ENCODE measurements around the gene ZFAND2B.
A peak's percentile ranks its signal among the peaks of the same experiment; 100 is the strongest.

The ZFAND2B gene

GRCh38 chr2:219207134-219207883 lies 727 bp downstream of the ZFAND2B start:
- peak overlapping the region; percentile 49 for H3K27ac Mint-ChIP-seq
- H3K27me3 Mint-ChIP-seq = no peaks in the 10 kb centered on the region
- H3K36me3 Mint-ChIP-seq (ENCODE audit: low read depth) = peaks cover 36% of the 10 kb centered on the region
- peak overlapping the region; percentile 93 for H3K4me3 Mint-ChIP-seq
- H3K4me1 Mint-ChIP-seq (ENCODE audit: low read depth) = peaks cover 53% of the 10 kb centered on the region
- no peaks in the 10 kb centered on the region for H3K9me3 Mint-ChIP-seq

GRCh38 chr2:219207884-219208740 lies 1.5 kb downstream of the ZFAND2B start:
- Mint-ChIP-seq H3K27me3 (no peaks in the 10 kb centered on the region), H3K4me3 (peak overlapping the region; percentile 93), H3K27ac (peak overlapping the region; percentile 49), H3K9me3 (no peaks in the 10 kb centered on the region), H3K4me1 (ENCODE audit: low read depth) (peaks cover 54% of the 10 kb centered on the region), H3K36me3 (ENCODE audit: low read depth) (peaks cover 38% of the 10 kb centered on the region)

DNA sequence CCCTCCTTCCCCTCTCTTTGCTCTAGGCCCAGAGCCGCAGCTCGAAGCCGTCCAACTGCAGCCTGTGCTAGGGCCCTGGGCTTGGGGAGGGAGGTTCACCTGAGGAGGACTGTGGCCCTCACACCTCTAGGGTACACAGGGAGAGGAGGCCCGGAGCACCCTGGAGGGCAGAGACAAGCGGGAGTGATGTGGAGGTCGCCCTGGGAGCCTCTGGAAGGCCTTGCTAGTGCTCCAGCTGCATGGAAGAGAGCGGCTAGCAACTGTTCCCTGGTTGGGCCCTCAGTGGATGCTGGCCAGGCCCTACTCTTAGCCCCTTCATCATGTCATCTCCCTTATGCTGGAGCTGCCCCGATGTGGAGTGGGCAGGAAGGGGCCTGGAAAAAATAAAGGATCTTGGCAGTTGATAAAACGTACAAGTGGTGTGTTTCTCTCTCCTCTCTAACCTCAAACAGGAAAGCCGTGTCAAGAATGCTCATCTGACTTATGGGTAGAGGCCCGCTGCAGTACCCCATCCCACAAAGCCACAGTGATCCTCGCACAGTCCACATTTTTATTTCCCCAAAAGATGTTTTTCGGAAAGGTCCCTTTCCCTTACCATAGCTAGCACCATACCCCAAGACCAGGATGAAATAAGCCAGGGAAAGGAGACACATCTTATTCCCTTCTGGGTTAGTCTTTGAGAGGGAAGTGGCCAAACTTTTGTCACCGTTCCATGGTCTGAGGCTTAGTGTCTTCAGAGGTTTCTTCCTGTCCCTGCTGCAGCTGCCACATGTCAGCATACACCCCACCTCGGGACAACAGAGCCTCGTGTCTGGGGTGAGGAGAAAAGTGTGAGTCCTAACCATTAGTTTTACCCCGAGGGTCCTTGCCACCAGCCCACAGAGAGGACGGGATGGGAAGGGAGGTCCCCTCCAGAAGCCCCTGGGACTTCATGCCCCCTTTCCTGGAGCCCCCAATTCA lies 2.9 kb downstream of the ZFAND2B start:
- H3K4me1 Mint-ChIP-seq (ENCODE audit: low read depth) = peaks cover 54% of the 10 kb centered on the region
- no peaks in the 10 kb centered on the region for H3K9me3 Mint-ChIP-seq
- H3K27me3 Mint-ChIP-seq = no peaks in the 10 kb centered on the region
- no peak overlapping the region for H3K4me3 Mint-ChIP-seq
- H3K27ac Mint-ChIP-seq = peak overlapping the region; percentile 87
- H3K36me3 Mint-ChIP-seq (ENCODE audit: low read depth) = peaks cover 47% of the 10 kb centered on the region

GRCh38 chr2:219210196-219210885 lies 3.8 kb downstream of the ZFAND2B start:
- Mint-ChIP-seq H3K36me3 (ENCODE audit: low read depth) (peaks cover 54% of the 10 kb centered on the region), H3K27ac (peak overlapping the region; percentile 87), H3K4me1 (ENCODE audit: low read depth) (peaks cover 54% of the 10 kb centered on the region), H3K9me3 (no peaks in the 10 kb centered on the region), H3K4me3 (no peak overlapping the region), H3K27me3 (no peaks in the 10 kb centered on the region)

DNA sequence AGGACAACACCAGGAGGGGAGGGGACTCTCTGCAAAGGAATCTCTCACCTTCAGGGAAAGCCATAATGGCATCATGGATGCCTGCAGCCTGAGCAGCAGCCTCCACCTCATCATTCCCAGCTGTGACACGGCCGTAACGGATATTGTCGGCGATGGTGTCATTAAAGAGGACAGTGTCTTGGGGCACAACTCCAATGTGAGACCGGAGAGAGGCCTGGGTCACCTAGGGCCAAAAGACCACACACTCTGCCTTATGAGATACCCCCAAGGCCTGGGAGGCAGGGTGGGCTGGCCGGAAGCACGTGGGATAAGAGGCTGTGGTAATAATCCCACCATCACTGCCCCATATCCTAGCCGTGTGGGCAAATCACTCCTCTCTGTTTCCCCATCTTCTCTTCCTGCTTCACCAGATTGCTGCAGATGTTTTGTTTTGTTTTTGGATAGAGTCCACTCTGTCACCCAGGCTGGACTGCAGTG lies 4.3 kb downstream of the ZFAND2B start:
- no peaks in the 10 kb centered on the region for H3K27me3 Mint-ChIP-seq
- peaks cover 54% of the 10 kb centered on the region for H3K36me3 Mint-ChIP-seq (ENCODE audit: low read depth)
- H3K9me3 Mint-ChIP-seq = no peaks in the 10 kb centered on the region
- peak overlapping the region; percentile 82 for H3K27ac Mint-ChIP-seq
- H3K4me3 Mint-ChIP-seq = no peak overlapping the region
- peaks cover 52% of the 10 kb centered on the region for H3K4me1 Mint-ChIP-seq (ENCODE audit: low read depth)

- Mint-ChIP-seq H3K4me1 (ENCODE audit: low read depth) (peaks cover 51% of the 10 kb centered on the region), H3K4me3 (no peak overlapping the region), H3K36me3 (ENCODE audit: low read depth) (peaks cover 52% of the 10 kb centered on the region), H3K27ac (no peak overlapping the region), H3K27me3 (no peaks in the 10 kb centered on the region), H3K9me3 (no peaks in the 10 kb centered on the region)
Observed at GRCh38 chr2:219213026-219213415, 6.4 kb downstream of the ZFAND2B start.

DNA sequence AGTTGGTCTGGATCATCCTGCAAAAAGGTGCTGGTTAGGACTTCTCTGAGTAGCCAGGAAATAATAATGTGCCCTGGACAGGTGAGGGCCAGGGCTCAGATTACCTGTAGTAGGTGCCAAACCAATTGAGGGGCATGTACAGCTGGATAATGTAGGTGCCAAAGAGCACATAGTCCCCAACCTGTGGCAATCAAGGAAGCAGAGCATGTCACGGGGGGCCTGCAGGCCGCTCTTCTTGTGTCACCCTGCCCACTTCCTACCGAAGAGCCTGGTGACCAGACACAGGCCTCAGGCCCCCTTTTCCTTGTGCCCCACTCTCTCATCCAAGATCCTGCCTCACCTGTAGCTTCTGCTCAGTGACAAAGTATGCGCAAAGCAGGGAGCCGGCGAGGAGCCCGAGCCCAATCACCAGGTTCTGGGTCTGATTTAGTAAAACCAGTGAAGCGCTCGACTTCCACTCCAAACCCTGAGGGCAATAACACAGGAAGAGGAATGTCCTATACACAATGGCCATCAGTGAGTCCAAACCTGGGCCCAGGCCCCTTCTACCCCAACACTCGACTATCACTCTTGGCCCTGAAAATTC lies 7.0 kb downstream of the ZFAND2B start:
- H3K4me1 Mint-ChIP-seq (ENCODE audit: low read depth) = peaks cover 47% of the 10 kb centered on the region
- no peaks in the 10 kb centered on the region for H3K27me3 Mint-ChIP-seq

DNA sequence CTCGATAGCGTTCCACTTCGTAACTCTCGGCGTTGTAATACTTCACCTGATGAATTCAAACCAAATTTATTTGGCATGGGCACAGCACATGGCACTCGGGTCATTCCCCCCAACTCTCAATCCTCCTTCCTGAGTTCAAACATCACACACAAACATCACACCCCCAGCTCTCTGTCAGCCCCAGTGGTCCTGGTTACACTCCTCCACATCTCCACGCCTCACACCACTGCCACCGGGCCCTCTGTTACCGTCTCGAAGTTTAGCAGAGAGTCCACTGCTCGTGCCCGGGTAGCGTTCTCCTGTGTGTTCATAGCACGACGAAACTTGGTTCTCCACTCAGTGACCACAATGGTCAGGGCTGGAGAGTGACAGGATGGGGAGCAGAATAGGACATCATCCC lies 7.6 kb downstream of the ZFAND2B start:
- no peak overlapping the region for H3K27ac Mint-ChIP-seq

More for the DNA sequence above, 7.0 kb downstream of the ZFAND2B start:
- Mint-ChIP-seq H3K9me3 (no peaks in the 10 kb centered on the region), H3K27ac (no peak overlapping the region), H3K36me3 (ENCODE audit: low read depth) (peaks cover 47% of the 10 kb centered on the region), H3K4me3 (no peak overlapping the region)

GRCh38 chr2:219214786-219215185 lies 8.2 kb downstream of the ZFAND2B start:
- H3K36me3 Mint-ChIP-seq (ENCODE audit: low read depth) = peaks cover 47% of the 10 kb centered on the region
- H3K27ac Mint-ChIP-seq = no peak overlapping the region
- H3K4me3 Mint-ChIP-seq = no peak overlapping the region
- peaks cover 42% of the 10 kb centered on the region for H3K4me1 Mint-ChIP-seq (ENCODE audit: low read depth)
- no peaks in the 10 kb centered on the region for H3K9me3 Mint-ChIP-seq
- no peaks in the 10 kb centered on the region for H3K27me3 Mint-ChIP-seq

More for the DNA sequence above, 7.6 kb downstream of the ZFAND2B start:
- H3K9me3 Mint-ChIP-seq = no peaks in the 10 kb centered on the region
- peaks cover 46% of the 10 kb centered on the region for H3K4me1 Mint-ChIP-seq (ENCODE audit: low read depth)
- H3K36me3 Mint-ChIP-seq (ENCODE audit: low read depth) = peaks cover 46% of the 10 kb centered on the region
- no peaks in the 10 kb centered on the region for H3K27me3 Mint-ChIP-seq
- no peak overlapping the region for H3K4me3 Mint-ChIP-seq

DNA sequence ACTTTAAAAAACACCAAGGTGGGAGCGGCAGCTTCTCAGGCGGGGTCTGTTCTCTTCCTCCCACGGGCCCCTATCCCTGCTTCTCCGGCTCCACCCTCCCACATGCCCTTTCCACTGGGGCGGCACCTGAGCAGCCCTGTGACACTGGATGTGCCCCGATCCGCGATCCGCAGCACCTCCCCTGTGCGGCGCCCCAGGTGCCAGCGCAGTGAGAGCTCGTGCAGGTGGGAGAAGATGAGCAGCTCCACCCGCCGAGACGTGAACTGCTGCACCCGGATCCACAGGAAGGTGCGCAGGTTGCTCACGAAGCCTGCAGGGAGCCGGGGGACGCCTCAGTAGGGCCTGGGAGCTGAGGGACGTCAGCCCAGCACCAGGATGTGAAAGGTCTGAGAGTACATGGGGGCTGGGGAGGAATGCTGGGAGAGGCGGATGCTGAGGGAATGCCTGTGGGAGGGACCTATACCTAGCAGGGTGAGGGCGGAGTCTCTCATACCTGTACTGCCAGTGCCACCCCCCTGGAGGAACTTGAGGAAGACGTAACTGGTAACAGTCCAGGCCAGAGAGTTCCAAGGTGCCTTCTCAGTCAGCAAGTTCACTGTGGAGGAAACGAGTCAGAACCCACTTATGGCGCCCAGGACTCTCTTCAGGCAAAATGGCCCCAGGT lies 9.4 kb downstream of the ZFAND2B start:
- Mint-ChIP-seq H3K4me3 (no peak overlapping the region), H3K27me3 (no peaks in the 10 kb centered on the region), H3K36me3 (ENCODE audit: low read depth) (peaks cover 39% of the 10 kb centered on the region), H3K4me1 (ENCODE audit: low read depth) (peaks cover 32% of the 10 kb centered on the region), H3K9me3 (no peaks in the 10 kb centered on the region), H3K27ac (no peak overlapping the region)

- Mint-ChIP-seq H3K36me3 (ENCODE audit: low read depth) (peaks cover 39% of the 10 kb centered on the region), H3K4me3 (peak overlapping the region; percentile 58), H3K27ac (peak overlapping the region; percentile 26), H3K9me3 (no peaks in the 10 kb centered on the region), H3K27me3 (no peaks in the 10 kb centered on the region), H3K4me1 (ENCODE audit: low read depth) (peaks cover 27% of the 10 kb centered on the region)
Observed at GRCh38 chr2:219216535-219216915, 9.9 kb downstream of the ZFAND2B start.

DNA sequence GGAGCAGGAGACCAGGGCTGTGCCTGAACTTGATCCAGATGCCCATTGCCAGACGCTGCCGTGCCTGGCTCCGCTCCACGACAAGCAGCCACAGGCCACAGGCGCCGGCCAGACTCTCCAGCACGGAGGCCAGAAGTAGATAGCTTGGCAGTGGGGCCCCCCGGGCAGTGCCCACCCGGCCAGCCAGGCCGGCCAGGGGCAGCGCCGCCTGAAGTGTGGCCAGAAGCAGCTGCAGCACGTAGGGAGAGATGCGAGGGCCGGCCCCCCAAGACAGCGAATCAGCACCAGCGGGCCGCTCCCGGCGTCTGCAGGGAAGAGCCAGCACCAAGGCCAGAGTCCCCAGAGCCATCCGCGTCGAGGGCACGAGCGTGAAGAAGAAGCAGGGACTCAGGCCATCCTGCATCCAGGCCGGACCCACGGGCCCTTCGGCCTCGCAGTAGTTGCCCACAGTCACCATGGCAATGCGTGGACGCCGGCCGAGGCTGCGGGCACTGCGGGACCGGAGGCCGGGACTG lies 11.7 kb downstream of the ZFAND2B start:
- Mint-ChIP-seq H3K4me3 (peak overlapping the region; percentile 85), H3K9me3 (no peaks in the 10 kb centered on the region), H3K36me3 (ENCODE audit: low read depth) (peaks cover 36% of the 10 kb centered on the region), H3K4me1 (ENCODE audit: low read depth) (peaks cover 23% of the 10 kb centered on the region), H3K27ac (peak overlapping the region; percentile 84), H3K27me3 (no peaks in the 10 kb centered on the region)

All from stimulated activated naive CD8-positive, alpha-beta T cell treated with anti-CD3 and anti-CD28 coated beads, Interleukin-15, Interleukin-2, amounts not matched to agents 100 ng/mL and 50 ng/mL, for 24 hours (primary cell).